ENCODE data around the gene KLHL22.
"Not testable (repeated sequence)": the region's sequence is repeated elsewhere in the genome, so short reads cannot be mapped to it uniquely, and the experiment has no call there.

KLHL22 gene

DNA sequence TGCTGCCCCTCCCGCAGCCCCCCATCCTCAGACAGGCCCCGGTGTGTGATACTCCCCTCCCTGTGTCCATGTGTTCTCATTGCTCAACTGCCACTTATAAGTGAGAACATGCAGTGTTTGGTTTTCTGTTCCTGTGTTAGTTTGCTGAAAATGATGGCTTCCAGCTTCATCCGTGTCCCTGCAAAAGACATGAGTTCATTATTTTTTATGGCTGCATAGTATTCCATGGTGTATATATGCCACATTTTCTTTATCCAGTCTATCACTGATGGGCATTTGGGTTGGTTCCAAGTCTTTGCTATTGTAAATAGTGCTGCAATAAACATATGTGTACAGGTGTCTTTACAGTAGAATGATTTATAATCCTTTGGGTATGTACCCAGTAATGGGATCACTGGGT is 80.4 kb downstream of the KLHL22 start:
- DNase-seq: not testable (repeated sequence)

DNA sequence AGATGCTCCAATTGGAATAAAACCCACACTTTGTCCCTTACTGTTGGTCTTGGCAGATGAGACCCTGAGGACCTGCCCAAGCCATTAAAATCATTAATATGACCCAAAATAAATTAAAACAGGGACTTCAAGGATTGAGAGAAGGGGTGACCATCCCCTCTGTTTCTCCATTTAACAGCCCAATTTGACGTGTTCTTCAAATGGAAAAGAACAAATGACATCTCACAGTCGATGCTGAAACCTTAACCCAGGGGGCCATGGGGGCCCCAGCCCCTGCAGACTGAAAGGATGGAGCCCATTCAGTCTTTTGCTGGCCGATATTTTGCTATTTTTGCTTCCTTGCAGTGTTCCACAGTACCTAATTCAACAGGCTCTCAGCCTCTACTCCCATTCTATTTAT is 81.1 kb downstream of the KLHL22 start:
- DNase-seq: no peak

DNA sequence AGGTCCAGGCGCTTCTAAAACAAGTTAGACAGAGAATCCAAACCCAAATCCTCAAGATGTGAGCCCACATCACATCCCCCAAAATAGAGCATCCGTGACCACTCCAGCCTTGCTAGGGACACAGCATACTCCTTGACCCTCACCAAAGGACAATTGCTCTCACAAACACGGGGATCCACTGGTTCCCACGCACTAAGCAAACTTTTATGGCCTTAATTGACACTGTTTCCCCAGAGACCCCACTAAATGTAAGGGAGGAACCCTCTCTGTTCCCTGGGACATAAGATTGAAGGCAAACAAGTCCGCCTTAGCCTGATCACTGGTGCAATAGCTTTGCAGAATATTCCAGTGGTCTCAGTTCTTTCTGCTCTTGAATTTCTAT is 81.5 kb downstream of the KLHL22 start:
- DNase-seq: no peak

DNA sequence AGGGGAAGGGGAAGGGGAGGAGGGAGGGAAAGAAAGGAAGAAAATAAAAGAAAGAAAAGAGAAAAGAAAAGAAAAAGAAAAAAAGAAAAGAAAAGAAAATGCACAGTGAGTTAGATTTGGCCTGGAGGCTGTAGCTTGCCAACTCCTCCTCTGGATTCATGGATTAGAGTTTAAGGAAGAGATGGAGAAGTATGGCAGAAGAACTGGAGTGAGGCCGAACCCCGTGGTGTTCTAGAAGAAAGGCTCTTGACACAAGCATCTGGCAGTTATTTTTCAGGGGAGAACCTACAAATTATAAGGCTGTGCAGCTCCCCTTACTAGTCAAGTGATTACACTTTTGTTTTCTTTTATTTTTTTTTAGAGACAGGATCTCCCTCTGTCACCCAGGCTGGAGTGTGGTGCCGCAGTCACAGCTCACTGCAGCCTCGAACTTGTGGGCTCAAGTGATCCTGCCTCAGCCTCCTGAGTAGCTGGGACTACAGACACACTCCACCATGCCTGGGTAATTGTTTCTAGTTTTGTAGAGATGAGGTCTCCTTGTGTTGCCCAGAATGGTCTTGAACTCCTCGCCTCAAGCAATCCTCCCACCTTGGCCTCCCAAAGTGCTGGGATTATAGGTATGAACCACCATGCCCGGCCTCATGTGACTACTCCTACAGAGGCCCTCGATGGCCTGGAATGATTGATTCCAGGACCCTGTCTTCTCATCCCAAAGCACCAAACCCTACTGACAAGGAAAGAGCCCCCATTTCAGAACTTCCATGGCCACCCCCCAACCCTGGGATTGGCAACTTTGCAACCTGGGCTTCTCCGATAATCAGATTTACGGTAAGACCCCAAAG is 82.2 kb downstream of the KLHL22 start:
- no peak for DNase-seq

DNA sequence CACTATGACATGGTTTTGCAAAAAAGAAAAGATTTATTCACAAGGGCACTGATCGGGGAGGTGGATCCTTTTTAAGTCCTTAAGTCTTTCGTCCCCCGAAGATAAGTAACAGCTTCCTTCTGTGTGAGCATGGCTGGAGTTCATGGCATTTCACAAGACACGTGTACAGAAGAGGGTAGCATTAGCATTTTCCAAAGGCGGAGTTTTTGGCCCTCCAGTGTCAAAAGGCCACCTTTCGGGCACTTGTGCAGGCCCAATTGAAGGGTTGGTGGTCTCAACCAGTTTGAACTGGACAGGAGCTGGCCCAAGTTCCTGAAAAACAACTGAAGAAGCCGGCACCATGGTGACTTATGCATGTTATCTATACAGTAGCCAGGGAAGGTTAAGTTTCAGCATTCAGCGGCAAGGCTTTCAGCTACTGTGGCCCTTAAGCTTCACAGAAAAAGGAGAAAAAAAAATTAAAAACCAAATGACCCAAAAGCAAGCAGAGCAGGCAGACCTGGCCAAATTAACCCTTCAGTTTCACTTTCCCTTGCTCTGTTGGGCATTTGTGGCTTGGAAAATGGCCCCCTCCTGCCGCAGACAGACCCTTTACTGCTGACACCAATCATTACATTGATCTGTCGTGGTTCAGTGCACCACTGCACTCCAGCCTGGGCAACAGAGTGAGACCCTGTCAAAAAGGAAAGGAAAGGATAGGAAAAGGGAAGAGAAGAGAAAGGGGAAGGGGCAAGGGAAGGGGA is 83.0 kb downstream of the KLHL22 start:
- no peak for DNase-seq

DNA sequence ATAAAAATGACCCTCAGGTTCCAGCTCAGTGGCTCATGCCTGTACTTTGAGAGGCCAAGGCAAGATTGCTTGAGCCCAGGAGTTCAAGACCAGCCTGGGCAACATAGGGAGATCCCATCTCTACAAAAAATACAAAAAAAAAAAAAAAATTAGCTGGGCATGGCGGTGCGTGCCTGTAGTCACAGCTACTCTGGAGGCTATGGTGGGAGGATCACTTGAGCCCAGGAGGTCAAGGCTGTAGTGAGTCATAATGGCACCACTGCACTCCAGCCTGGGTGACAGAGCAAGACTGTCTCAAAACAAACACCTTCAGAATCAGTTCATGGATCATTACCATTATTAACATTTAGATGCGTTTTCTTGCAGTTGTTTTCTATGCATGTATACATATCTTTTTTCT is 86.2 kb downstream of the KLHL22 start:
- DNase-seq: not testable (repeated sequence)

DNA sequence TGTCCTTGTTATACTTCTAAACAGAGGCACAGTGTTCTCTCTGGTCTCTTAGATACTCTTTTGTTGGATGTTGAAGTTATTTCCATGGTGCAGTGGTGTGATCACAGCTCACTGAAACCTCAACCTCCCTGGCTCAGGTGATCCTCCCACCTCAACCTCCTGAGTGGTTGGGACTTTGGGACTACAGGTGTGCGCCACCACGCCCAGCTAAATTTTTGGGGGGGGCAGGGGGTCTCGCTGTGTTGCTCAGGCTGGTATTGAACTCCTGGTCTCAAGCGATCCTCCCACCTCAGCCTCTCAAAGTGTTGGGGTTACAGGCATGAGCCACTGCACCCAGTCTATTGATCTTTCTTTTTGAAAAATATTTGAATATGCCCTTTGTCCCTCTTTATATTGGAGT is 86.7 kb downstream of the KLHL22 start:
- no peak for DNase-seq

DNA sequence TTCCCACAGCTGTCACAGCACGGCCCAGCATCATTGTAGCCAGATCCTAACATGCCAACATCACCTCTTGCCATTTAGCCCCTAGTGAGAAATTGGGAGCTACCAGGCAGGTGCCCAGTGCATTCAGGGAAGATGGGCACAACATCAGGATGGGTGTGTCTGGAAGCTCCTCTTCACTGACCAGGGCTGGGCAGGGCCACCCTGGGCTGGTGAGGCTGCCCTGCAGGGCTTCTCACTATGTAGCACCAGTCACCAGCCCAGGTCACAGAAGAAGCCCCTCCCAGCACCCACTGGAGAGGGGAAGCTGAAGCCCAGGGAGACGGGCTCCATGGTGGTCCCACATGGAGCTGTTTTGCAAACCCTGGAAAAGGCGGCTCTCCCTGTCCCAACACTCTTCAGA is 87.8 kb downstream of the KLHL22 start:
- DNase-seq: no peak

DNA sequence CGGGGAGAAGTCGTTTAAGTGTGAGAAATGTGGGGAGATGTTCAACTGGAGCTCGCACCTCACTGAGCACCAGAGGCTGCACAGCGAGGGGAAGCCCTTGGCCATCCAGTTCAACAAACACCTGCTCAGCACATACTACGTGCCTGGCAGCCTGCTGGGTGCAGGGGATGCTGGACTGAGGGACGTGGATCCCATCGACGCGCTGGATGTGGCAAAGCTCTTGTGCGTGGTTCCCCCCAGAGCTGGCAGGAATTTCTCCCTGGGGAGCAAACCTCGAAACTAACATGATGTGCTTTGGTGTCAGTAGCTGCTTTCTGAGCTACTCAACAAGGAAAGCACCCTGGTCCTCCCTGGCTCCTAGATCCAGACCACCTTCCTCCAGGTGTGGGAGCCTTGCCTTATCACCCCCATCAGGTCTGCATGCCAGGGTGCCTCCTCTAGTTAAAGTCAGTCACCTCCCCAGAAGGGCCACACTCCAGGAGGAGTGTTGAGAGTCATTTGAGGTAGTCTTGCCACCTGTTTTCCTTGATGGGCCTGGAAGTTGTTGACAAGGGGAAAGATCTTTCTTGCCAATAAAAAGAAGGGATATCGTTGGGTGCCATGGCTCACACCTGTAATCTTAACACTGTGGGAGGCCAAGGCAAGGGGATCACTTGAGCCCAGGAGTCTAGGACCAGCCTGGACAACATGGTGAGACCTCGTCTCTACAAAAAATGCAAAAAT is 88.7 kb downstream of the KLHL22 start:
- DNase-seq: no peak

DNA sequence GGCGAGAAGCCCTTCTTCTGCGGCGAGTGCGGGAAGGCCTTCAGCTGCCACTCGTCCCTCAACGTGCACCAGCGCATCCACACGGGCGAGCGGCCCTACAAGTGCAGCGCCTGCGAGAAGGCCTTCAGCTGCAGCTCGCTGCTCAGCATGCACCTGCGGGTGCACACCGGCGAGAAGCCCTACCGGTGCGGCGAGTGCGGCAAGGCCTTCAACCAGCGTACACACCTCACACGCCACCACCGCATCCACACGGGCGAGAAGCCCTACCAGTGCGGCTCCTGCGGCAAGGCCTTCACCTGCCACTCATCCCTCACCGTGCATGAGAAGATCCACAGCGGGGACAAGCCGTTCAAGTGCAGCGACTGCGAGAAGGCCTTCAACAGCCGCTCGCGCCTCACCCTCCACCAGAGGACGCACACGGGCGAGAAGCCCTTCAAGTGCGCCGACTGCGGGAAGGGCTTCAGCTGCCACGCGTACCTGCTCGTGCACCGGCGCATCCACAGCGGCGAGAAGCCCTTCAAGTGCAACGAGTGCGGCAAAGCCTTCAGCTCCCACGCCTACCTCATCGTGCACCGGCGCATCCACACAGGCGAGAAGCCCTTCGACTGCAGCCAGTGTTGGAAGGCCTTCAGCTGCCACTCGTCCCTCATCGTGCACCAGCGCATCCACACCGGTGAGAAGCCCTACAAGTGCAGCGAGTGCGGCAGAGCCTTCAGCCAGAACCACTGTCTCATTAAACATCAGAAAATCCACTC is 89.5 kb downstream of the KLHL22 start:
- no peak for DNase-seq

DNA sequence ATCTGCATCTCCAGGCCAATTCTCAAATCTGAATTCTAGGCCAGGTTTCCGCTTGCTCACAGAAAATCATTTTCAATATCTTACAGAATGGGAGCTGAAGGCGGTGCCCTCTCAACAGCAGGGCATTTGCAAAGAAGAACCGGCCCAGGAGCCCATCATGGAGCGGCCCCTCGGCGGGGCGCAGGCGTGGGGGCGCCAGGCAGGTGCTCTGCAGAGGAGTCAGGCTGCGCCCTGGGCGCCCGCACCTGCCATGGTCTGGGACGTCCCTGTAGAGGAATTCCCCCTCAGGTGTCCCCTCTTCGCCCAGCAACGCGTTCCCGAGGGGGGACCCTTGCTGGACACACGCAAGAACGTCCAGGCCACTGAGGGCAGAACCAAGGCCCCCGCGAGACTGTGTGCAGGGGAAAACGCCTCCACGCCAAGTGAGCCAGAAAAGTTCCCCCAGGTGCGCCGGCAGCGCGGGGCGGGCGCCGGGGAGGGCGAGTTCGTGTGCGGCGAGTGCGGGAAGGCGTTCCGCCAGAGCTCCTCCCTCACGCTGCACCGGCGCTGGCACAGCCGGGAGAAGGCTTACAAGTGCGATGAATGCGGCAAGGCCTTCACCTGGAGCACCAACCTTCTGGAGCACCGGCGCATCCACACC is 90.2 kb downstream of the KLHL22 start:
- DNase-seq: no peak

DNA sequence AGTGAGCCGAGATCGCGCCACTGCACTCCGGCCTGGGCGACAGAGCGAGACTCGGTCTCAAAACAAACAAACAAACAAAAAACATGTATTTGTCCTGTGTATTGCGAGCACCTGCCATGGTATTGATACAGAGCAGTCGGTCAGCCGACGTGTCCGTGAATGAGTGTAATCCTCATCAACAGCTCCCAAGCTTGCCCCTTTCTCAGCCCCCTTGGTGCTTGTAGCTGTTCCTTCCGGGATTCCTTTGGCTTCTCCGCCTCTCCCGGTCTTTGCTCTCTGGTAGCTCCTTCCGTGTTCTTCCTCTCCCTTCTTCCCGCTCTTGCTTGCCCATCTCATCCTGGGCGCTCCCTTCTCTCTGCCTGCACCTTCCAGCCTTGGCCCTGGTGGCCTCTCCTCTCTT is 90.7 kb downstream of the KLHL22 start:
- no peak for DNase-seq

DNA sequence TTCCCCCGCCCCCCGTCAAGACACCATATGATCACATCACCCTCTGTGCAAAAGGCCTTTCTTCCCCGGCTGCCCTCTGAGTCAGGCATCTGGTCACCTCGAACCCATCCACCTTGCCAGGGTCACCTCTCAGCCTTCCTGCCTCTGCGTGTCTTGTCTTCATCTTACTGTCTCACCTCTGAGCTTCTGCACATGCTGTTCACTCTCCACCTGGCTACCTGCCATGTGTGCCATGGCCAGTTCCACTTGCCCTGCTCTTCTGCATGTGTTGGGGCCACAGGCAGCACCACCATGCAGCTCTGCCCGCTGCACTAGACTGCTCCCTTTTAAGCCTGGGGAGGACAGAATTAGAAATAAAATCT is 91.8 kb downstream of the KLHL22 start:
- DNase-seq: no peak

DNA sequence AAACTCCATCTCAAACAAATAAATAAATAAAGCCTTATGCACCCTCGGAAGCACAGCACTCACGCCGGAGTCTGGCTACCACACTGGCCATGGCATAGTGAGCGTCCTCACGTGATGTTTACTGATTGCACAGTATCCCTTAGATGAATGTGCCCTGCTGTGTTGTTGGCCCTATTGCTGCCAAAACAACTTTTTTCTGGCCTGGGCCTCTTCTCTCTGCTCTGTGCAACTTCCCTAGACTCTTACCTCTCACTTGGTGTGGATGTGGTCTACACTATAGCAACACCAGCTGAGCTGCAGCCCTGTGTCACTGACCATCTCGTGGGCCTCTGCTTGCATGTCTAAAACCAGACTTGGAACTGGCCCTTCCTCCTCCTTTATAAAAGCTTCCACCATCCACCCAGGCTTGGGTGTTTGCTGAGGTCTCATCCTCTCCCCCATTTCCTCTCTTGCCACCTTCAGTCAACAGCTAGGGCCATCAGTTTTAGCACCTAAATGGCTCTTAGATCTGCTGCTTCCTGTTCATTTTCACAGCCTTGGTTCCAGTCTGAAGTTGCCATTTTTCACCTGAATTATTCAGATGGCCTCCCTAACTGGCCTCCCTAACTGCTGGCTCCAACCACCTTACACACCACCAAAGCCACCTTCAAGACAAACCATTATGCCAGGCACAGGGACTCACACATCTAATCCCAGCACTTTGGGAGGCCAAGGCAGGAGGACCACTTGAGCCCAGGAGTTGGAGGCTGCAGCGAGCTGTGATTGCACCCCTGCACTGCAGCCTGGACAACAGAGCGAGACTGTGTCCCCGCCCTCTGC is 92.4 kb downstream of the KLHL22 start:
- DNase-seq: no peak

DNA sequence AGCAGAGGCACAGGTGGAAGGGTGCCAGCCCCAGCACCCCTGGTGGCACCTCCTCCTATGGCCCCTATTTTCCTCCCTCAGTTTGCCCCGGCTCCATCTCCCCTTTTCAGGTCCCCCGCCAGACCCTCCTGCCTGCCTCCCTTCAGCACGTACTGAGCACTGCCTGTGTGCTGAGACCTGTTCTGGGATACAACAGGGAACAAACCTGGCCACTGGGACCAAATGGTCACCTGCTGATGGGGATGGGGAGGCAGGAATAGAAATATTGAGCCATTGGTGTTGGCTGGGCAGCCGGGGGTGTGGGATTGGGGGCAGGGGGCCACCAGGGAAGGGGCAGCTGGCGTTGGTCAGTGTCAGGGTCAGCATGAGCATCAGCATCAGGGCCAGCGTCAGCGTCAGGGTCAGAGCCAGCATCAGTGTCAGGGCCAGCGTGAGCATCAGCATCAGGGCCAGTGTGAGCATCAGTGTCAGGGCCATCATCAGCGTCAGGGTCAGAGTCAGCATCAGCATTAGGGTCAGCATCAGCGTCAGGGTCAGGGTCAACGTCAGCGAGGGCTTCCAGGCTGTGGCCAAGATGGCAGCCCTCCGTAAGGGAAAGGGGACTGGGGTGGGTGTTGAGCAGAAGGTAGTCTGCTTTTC is 94.1 kb downstream of the KLHL22 start:
- no peak for DNase-seq

DNA sequence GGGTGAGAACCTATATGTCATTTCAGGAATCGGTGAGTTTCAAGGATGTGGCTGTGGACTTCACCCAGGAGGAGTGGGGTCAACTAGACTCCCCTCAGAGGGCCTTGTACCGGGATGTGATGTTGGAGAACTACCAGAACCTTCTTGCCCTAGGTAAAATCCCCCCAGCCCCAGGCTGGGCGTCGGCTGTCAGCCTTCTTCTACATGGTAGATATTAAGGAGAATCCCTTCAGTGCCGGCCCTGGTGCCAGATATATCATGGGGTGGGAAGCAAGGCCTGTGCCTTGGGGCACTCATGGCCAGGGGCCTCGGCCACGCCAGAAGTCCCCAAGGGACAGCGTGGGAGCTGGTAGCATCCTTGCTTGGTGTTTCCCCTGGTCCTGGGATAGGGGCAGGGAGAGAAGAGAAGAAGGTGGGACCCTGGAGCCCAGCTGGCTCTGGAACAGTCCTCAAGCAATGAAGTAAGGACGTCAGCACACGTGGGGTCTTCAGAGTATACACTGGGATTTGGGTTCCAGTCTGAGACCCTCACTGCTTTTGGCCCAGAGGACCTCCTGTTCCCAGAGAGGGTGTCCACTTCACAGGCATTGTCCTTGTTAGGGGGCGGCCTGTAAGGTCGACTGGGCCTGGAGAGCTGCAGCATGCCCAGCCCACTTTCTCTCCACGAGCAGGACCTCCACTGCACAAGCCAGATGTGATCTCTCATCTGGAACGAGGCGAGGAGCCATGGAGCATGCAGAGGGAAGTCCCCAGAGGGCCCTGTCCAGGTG is 94.8 kb downstream of the KLHL22 start:
- no peak for DNase-seq

DNA sequence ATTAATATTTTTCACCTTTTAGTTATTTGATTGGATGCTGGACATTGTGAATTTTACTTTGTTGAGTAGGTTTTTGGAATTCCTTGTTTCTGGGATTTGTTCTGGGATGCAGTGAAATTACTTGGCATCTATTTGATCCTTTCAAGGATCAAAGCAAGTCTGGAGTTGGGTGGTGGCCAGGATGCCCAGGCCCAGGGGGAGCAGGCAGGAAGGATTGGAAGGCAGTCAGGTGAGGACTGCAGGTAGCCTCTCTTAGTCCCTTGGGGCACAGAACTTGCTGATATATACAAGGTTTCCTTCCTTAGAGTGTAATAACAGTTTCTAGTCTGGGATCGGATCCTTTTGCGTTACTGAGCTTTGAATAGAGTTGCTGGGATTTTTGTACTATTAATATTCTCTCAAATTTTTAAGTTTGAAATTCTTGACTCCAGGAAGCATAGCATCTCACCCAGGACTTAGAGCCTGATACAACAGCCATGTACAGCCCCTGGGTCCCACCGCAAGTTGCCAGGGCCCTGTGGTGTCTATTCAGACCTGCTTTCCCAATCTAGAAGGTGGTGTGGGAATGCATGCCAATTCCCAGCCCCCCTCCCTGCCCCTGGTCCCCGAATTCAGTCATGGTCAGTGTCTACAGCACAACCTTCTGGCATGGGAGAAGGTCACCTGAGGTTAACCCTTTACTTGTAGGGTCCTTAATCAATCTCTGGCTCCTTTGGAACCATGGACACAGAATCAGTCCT is 95.6 kb downstream of the KLHL22 start:
- DNase-seq: no peak

DNA sequence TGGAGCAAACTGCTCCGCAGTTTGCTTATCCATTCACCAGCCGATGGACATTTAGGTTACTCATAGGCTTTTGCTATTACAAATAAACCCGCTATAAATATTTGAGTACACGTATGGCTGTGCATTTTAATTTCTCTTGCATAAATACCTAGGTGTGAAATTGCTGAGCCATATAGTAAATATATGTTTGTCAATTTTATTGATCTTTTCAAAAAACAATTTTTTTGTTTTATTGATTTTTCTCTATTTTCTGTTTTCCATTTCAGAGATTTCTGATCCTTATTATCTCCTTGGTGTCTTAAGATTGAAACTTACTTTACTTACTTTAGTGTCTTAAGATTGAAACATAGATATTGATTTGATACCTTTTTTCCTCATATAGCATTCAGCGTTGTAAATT is 97.2 kb downstream of the KLHL22 start:
- no peak for DNase-seq

DNA sequence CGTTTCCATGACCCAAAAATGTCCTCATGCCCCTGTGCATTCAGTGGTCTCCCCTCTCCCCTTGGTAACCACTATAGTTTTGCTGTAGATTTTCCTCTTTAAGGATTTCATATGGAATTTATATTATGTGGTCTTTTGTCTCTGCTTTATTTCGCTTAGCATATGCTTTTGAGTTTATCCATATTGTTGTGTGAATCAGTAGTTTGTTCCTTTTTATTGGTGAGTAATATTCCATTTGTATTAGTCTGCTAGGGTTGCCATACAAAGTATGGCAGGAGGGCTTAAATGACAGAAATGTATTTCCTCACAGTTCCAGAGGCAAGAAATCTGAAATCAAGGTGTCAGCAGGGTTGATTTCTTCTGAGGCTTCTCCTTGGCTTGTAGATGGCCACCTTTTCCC is 98.1 kb downstream of the KLHL22 start:
- DNase-seq: no peak

DNA sequence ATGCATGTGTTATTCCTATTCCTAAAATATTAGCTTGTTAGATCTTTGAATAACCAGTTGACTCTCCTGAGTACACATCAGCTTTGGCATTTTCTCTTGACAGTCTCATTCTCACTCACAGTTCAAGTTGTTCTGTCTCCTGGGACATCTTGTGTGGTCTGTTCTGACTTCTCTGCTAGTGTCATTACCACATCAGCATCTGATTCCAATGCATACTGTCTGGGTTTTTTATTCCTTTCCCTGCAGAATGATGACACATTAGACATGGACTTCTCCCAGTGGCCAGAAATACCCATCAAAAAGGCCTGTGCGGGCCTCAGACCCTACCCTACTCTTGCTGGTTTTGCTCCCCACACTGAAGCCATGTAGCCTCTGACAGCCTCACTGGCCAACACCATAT is 99.0 kb downstream of the KLHL22 start:
- DNase-seq: no peak

Data from NCI-H1436 treated with DMSO at 0.1 percent for 48 hours (cell line).